Activated T-cell treated with anti-CD3 and anti-CD28 coated beads for 24 hours (primary cell): ENCODE data around the gene RAB5B.

Source experiments
- DNase-seq: peaks from one replicate; pipeline ENCODE4 v3.0.0-alpha.2; 2020; ENCODE audit warnings: low read depth

RAB5B gene, protein sequence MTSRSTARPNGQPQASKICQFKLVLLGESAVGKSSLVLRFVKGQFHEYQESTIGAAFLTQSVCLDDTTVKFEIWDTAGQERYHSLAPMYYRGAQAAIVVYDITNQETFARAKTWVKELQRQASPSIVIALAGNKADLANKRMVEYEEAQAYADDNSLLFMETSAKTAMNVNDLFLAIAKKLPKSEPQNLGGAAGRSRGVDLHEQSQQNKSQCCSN

GRCh38 chr12:55973599-55974307, at the start of gene RAB5B:
Gene RAB5B, plus strand, starts transcription at chr12:55974078. Its CDS starts 12,883 bp downstream, at chr12:55986961.
- peak; percentile 97 for DNase-seq

DNA sequence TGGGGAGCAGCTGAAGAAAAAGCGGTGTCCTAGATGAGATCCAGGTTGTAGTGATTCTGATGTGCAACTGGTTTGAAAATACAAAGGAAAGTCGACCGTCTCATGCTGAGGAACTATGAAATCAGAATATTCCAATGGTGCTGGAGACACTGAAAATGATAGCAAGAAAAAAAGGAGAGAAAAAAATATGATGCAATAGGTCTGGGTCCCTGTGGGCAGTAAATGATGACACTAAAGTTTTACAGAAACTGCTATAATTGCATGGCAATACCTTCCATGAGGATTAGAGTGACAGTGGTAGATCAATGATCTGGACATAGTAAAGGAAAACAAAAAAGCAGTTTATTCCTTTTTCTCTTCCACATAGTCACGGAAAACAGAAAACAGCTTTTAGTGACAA, 48.5 kb upstream of the RAB5B start:
- DNase-seq, result no peak

DNA sequence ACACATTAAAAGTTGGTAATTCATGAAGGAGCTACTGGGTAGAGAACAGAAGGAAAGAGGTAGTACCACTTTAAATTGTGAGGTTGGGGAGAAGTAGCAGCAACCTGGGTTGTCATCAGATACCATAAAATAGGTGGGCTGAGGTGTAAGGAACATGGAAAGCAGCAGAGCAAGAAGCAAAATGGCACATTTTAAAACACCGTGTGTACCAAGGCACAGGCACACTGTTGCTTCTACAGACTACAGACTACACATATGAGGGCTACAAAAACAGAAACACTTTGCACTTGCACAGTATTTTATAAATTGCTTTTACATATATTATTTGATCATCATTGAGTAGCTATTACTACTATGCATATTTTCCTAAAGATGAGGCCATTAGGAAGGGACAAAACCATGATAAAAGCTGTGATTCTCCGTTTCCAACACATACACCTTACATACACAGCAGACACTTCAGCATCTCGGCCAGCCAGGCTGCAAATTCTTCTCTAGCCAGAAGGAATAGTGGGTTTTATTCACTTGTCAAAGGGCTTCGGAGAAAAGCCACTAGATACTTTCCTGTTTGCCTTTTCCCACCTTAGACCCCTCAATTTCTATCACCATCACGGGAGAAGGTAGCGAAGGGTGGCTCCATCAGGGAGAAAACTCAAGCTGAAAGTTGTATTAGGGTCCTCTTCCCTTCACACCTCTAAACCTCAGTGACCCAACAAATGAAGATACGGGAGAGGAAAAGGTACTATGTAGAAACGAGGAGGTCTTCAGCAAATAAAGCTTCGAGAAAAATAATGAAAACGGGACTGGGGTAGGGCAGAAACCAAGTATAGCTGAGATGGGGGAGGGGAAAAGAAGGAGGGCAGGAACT, 47.8 kb upstream of the RAB5B start:
- no peak for DNase-seq

- peak; percentile 91 for DNase-seq
Measured at GRCh38 chr12:55926738-55927587, 46.9 kb upstream of the RAB5B start.

- DNase-seq, result peak; percentile 55
Measured at GRCh38 chr12:55927588-55928502, 46.0 kb upstream of the RAB5B start, which contains the start of gene PYM1. Gene PYM1, minus strand, starts transcription at chr12:55927894. Its CDS starts 133 bp downstream, at chr12:55927761.

GRCh38 chr12:55929306-55929791, 44.5 kb upstream of the RAB5B start:
- peak; percentile 82 for DNase-seq

- peak; percentile 68 for DNase-seq
Measured at GRCh38 chr12:55930771-55931316, 43.0 kb upstream of the RAB5B start, which contains the start of gene DGKA. Gene DGKA, plus strand, starts transcription at chr12:55931162. Its CDS starts 5,342 bp downstream, at chr12:55936504.

GRCh38 chr12:55931317-55931779, 42.5 kb upstream of the RAB5B start:
- no peak for DNase-seq

DNA sequence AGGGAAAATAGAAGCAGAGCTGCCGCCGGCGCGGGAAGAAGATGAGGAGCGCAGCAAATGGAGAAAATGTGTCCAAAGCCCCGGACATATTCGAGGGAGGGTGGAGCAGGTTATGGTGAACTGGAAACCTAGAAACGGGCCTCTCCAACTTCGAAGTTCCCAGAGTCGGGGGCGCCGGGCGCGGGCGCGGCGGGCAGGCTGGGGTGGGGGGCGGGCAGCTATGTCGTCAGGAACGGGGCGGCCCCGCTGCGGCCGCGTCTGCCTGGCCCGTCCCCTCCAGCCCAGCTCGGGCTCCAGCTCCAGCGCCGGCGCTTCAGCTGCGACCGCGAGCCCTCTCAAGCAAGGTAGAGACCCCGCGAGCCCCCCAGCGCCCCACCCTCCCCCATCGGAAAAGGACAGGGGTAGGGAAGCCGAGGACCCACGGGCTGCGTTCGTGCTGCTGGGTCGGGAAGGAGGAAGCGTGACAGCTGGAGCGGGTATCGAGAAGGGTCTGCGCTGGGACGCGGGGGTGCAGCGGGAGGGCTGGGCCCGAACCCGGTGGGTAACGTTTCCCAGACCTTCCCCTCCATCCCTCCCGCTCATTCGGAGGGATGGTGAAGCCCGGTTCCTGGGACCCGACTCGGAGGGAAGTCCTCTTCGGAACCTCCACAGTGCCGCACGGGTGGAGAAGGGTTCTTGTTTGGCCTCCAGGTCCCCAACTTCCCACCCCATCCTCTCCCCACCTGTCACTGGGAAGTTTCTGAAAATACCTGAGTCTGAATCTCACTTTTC, 41.9 kb upstream of the RAB5B start:
- DNase-seq, result no peak

DNA sequence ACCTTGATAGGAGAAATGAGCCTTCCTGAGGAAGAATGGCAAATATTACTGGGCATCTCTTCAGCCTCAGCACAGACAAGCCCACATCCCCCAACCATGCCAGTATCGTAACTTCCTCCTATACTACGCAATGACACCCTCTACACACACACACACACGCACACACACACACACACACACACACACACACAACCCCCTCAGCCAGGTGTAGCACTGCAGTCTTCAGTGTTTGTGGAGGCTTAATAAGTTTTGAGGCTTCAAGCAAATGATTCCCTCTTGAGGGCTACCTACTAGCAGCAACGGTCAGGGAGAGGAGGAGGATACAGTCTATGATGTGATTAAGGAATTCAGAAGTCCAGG, 41.3 kb upstream of the RAB5B start:
- peak; percentile 42 for DNase-seq

DNA sequence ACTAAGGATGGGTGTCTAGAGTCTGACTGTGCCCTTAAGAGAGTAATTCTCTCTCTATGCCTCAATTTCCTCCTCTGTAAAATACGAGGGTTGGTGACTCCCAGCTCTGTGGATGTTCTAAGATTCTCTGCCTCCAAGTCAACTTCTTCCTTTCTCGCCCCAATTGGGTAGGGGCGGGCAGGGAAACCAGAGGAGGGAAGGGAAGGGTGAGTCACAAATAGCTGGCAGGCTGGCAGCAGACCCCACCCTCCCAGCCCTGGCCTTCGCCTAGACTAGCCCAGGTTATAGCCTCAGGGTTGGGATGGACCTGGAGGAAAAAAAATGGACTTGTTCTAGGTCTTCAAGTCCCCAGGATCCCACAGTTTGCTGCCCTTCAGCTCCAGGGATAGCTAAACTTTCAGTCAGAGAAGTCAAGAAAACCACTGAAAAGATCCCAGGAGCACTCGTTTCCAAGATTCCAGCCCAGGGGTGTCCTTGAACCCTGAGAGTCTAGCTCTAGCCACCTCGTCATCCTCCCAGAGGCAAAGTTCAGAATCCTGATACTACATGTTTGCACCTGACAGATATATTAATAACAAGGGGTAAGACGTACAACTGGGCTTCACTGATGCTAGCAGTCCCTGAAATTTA, 40.6 kb upstream of the RAB5B start:
- no peak for DNase-seq

GRCh38 chr12:55933799-55934742, 39.8 kb upstream of the RAB5B start:
- DNase-seq, result no peak

- no peak for DNase-seq
Measured at GRCh38 chr12:55934773-55935172, 39.1 kb upstream of the RAB5B start.

GRCh38 chr12:55935738-55936151, 38.1 kb upstream of the RAB5B start:
- DNase-seq, result no peak

- DNase-seq, result no peak
Measured at GRCh38 chr12:55937981-55938380, 35.9 kb upstream of the RAB5B start.

DNA sequence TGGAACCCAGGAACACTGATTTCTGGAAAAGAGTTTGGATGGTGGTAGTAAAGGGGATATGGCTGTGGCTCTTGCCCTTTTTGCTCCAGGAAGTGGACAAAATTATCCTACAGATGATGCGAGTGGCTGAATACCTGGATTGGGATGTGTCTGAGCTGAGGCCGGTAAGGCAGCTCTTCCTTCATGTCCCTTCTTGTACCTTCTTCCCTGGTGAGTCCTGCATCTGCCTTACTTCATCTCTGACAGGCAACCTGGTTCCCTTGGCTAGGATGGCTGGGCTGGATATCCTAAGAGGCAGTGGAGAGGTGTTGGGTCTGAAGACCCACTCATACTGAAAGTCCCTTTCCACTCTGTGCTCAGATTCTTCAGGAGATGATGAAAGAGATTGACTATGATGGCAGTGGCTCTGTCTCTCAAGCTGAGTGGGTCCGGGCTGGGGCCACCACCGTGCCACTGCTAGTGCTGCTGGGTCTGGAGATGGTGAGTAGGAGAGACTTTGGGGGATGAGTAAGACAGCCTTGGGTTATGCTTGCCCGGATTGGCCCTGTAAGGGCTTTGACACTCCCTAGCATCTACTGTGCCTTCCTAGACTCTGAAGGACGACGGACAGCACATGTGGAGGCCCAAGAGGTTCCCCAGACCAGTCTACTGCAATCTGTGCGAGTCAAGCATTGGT, 34.9 kb upstream of the RAB5B start:
- DNase-seq, result no peak
